HCT116 (cell line): ENCODE measurements around the gene ACSS2. TPM values are rescaled to one million over a fixed set of nuclear protein-coding genes. Genes with fewer than 3 reads are reported as not detected.

Experiments used
- ATAC-seq: fragments of 200-7000 bp; cut with Tn5 transposase; 2 replicates; pipeline ENCODE4 v1.9.1; 2020; ENCODE audit warnings: mild to moderate bottlenecking, moderate library complexity
- BruUV-seq: library from RNA; stranded (reverse); fragments of 400-500 nt; replicated peaks from 2 replicates; lab custom pipeline; 2021; lab: Mats Ljungman, UMichigan
- CTCF ChIA-PET: fragments of 300-600 bp; sonication (Branson Sonifier 250); formaldehyde crosslinking; loops from one replicate; lab custom pipeline; 2021; ENCODE audit warnings: antibody characterized with exemption; lab: Charles Lee
- POLR2A ChIA-PET: fragments of 300-600, 350-600 bp; sonication (Branson Sonifier 250); formaldehyde crosslinking; loops from one replicate; lab custom pipeline; 2021; ENCODE audit warnings: antibody characterized with exemption; lab: Charles Lee
- RAD21 ChIA-PET, 2 experiments: fragments of 300-600 bp; sonication (Branson Sonifier 250); formaldehyde crosslinking; loops; one replicate each; lab custom pipeline; 2023; ENCODE audit warnings: low total read pairs in 2 of 2; ENCODE audit not compliant: uncharacterized antibody in 2 of 2, unreplicated experiment in 2 of 2, low non-redundant PET in 1 of 2; lab: Charles Lee
- DNase-seq: peaks from one replicate; pipeline ENCODE4 v3.0.0-alpha.2; 2010; ENCODE audit warnings: low read depth, low spot score
- H2AFZ ChIP-seq: fragments of 200-600 bp; shearing (Covaris generic), sonication (generic); 2 replicates; pipeline ENCODE4 v1.6.1; 2017; ENCODE audit warnings: low read depth, mixed run types, mixed read lengths, antibody characterized with exemption, low read length; ENCODE audit not compliant: poor library complexity, severe bottlenecking
- H3K27ac ChIP-seq: 2 replicates; pipeline ENCODE4 v1.5.1; 2012; ENCODE audit warnings: low read depth, low read length
- H3K27me3 ChIP-seq: fragments of 200-600 bp; sonication (generic); 2 replicates; pipeline ENCODE4 v1.6.1; 2016; ENCODE audit warnings: mixed run types, low read length, mixed read lengths; ENCODE audit not compliant: insufficient read depth
- H3K36me3 ChIP-seq, 2 experiments: fragments of 200-500 bp in 1 of 2; fragments of 200-600 bp in 1 of 2; sonication (Bioruptor generic) in 1 of 2; sonication (generic) in 1 of 2; 2 replicates each; pipeline versions ENCODE4 v1.5.1 to v1.6.1; 2014 to 2016; ENCODE audit warnings: low read length in 2 of 2, inconsistent platforms in 1 of 2, mixed read lengths in 1 of 2, mixed run types in 1 of 2; ENCODE audit not compliant: insufficient read depth in 2 of 2, control insufficient read depth in 1 of 2
- H3K4me1 ChIP-seq, 2 experiments: fragments of 200-600 bp in 1 of 2; sonication (generic) in 1 of 2; 2 replicates each; pipeline versions ENCODE4 v1.5.1 to v1.6.1; 2012 to 2017; ENCODE audit warnings: low read length in 2 of 2, inconsistent platforms in 1 of 2, mild to moderate bottlenecking in 1 of 2, mixed read lengths in 1 of 2, mixed run types in 1 of 2, moderate library complexity in 1 of 2; ENCODE audit not compliant: insufficient read depth in 2 of 2, control insufficient read depth in 1 of 2
- H3K4me2 ChIP-seq: fragments of 200-600 bp; sonication (generic); 2 replicates; pipeline ENCODE4 v1.6.1; 2017; ENCODE audit warnings: mixed run types, low read length, mixed read lengths
- H3K4me3 ChIP-seq, 2 experiments: fragments of 200-600 bp in 1 of 2; sonication (generic) in 1 of 2; replicated peaks in 1 of 2; 2 replicates each; pipeline ENCODE4 v1.5.1; 2011 to 2016; ENCODE audit warnings: low read length in 2 of 2, control low read depth in 1 of 2, low read depth in 1 of 2, mild to moderate bottlenecking in 1 of 2, mixed read lengths in 1 of 2, mixed run types in 1 of 2
- H3K79me2 ChIP-seq: fragments of 200-600 bp; sonication (generic); 2 replicates; pipeline ENCODE4 v1.6.1; 2017; ENCODE audit warnings: mild to moderate bottlenecking, mixed run types, low read length, moderate library complexity, mixed read lengths; ENCODE audit not compliant: insufficient read depth
- H3K9ac ChIP-seq: fragments of 200-600 bp; sonication (generic); 2 replicates; pipeline ENCODE4 v1.6.1; 2016; ENCODE audit warnings: low read length, mixed read lengths
- H3K9me2 ChIP-seq: fragments of 200-600 bp; sonication (generic), shearing (Covaris generic); 2 replicates; pipeline ENCODE4 v1.6.1; 2017; ENCODE audit warnings: mixed run types, mild to moderate bottlenecking, moderate library complexity; ENCODE audit not compliant: insufficient read depth
- H3K9me3 ChIP-seq, 2 experiments: fragments of 200-500 bp in 1 of 2; fragments of 200-600 bp in 1 of 2; sonication (Bioruptor generic) in 1 of 2; sonication (generic) in 1 of 2; 2 replicates each; pipeline ENCODE4 v1.6.1; 2014 to 2017; ENCODE audit warnings: low read length in 2 of 2, mixed read lengths in 2 of 2, inconsistent platforms in 1 of 2, low read depth in 1 of 2, mild to moderate bottlenecking in 1 of 2, mixed run types in 1 of 2, moderate library complexity in 1 of 2; ENCODE audit not compliant: control insufficient read depth in 1 of 2, insufficient read depth in 1 of 2
- H4K20me1 ChIP-seq: fragments of 200-600 bp; sonication (generic), shearing (Covaris generic); 2 replicates; pipeline ENCODE4 v1.6.1; 2017; ENCODE audit warnings: mixed run types, mild to moderate bottlenecking, moderate library complexity; ENCODE audit not compliant: insufficient read depth
- ATF3 ChIP-seq: IDR thresholded peaks from 2 replicates; pipeline ENCODE4 v1.6.1; 2012
- EGR1 ChIP-seq: IDR thresholded peaks from 2 replicates; pipeline ENCODE4 v1.6.1; 2012; ENCODE audit warnings: low read depth
- ELF1 ChIP-seq: IDR thresholded peaks from 2 replicates; pipeline ENCODE4 v1.6.1; 2012; ENCODE audit warnings: low read depth, borderline replicate concordance
- EZH2 ChIP-seq: fragments of 200-600 bp; sonication (generic); IDR thresholded peaks from 2 replicates; pipeline ENCODE4 v1.6.1; 2017; ENCODE audit warnings: antibody characterized with exemption, mixed run types
- MAX ChIP-seq: IDR thresholded peaks from 2 replicates; pipeline ENCODE4 v1.6.1; 2012
- RAD21 ChIP-seq: IDR thresholded peaks from 2 replicates; pipeline ENCODE4 v1.6.1; 2012; ENCODE audit warnings: low read depth, mild to moderate bottlenecking
- REST ChIP-seq: IDR thresholded peaks from 2 replicates; pipeline ENCODE4 v1.6.1; 2012; ENCODE audit warnings: low read depth
- ZBTB33 ChIP-seq: IDR thresholded peaks from 2 replicates; pipeline ENCODE4 v1.6.1; 2011; ENCODE audit warnings: mild to moderate bottlenecking, low read length, moderate library complexity; ENCODE audit not compliant: insufficient replicate concordance; ENCODE audit errors: extremely low read depth
- ZNF274 ChIP-seq: fragments of 200-500 bp; sonication (Bioruptor generic); IDR thresholded peaks from 2 replicates; pipeline ENCODE4 v1.6.1; 2014; ENCODE audit warnings: mild to moderate bottlenecking, low read depth, low read length, inconsistent platforms
- intact Hi-C: fragments of 100-400 bp; cut with micrococcal nuclease; formaldehyde crosslinking; loops from 2 replicates; pipeline ENCODE4 v1.10.0; 2022
- total RNA-seq: library from RNA; stranded (reverse); gene quantifications from one replicate; pipeline ENCODE4 v1.2.1, GENCODE V29; 2021; ENCODE audit not compliant: unreplicated experiment

ACSS2 gene
- total RNA-seq, 1 experiment from 2014 or later = 71.7 TPM

- DNase-seq = no peak
- Histone ChIP-seq H3K4me3 (no peak overlapping the region), H3K4me2 (no peak overlapping the region), H3K4me1 (no peaks in the 10 kb centered on the region), H3K79me2 (no peaks in the 10 kb centered on the region; the same call in 1 of the 2 replicates), H3K9me3 (no peaks in the 10 kb centered on the region), H3K36me3 (peaks cover 19 to 54% of the 10 kb centered on the region in 2 experiments), H3K27ac (no peak overlapping the region), H4K20me1 (no peaks in the 10 kb centered on the region), H3K9me2 (no peaks in the 10 kb centered on the region), H2AFZ (no peak overlapping the region), H3K27me3 (no peaks in the 10 kb centered on the region), H3K9ac (no peak overlapping the region)
- intact Hi-C loops = no loop called here
- RAD21 ChIA-PET = no interaction called here
- TF ChIP-seq REST = no peak
- no peak for TF ChIP-seq EGR1
- TF ChIP-seq EZH2 = no peak
- no peak for TF ChIP-seq ZNF274
- POLR2A ChIA-PET = no interaction called here
- ATAC-seq = no peak
- CTCF ChIA-PET = no interaction called here
- BruUV-seq = no TSS peak
These were observed 70.9 kb downstream of the ACSS2 start for GRCh38 chr20:34947336-34947735.

GRCh38 chr20:34948030-34948429 is 71.6 kb downstream of the ACSS2 start:
- Histone ChIP-seq H3K27me3 (no peaks in the 10 kb centered on the region), H3K27ac (no peak overlapping the region), H3K36me3 (peaks cover 17 to 48% of the 10 kb centered on the region in 2 experiments; a peak in 3 of 4 replicates), H2AFZ (no peak overlapping the region), H3K9ac (no peak overlapping the region), H3K79me2 (peaks cover 5% of the 10 kb centered on the region), H4K20me1 (no peaks in the 10 kb centered on the region), H3K4me1 (no peaks in the 10 kb centered on the region; a peak in 1 of 4 replicates), H3K4me2 (no peak overlapping the region), H3K9me2 (no peaks in the 10 kb centered on the region), H3K9me3 (no peaks in the 10 kb centered on the region), H3K4me3 (no peak overlapping the region)
- ChIA-PET RAD21 (no interaction called here), POLR2A (no interaction called here), CTCF (interaction anchor here (0.8 kb wide), 1 partner anchor 75 kb away, joined by 3 read pairs; the partner anchor contains the start of gene GGT7)
- ATAC-seq (no peak), DNase-seq (no peak)
- TF ChIP-seq ZNF274 (no peak), ATF3 (no peak), MAX (no peak), RAD21 (0 out of 2 replicates have a peak, but pooled peaks have one; percentile 11), ZBTB33 (no peak), ELF1 (no peak)
- BruUV-seq = no TSS peak
- intact Hi-C loops = no loop called here
